TTC549 (cell line): ENCODE data around the gene CRACR2A.

Experiments used
- FAIRE-seq: peaks from 2 replicates; lab custom pipeline; 2012; peaks lifted over from hg19 to GRCh38; lab: Jason Lieb, UNC

The CRACR2A gene

DNA sequence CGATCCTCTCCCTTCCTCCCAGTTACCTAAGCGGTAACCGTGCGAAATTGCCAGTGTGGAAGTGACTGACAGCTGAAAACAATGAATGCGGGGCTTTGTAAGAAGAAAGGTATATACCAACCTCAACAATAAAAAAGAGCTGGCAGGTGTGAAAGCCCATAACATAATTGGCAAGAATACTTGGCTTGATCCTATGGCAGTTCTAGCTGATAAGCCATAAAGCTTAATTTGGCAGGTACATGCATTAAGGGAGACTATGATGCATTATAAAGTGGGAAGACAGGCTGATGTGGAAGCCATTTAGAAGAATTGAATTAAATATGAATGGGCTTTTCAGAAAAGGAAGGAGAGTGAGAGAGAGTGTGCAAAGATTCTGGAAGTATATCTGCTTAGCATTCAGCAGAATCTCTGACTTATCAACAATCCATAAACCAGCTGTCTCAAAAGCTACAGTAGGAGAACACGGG, 71.3 kb downstream of the CRACR2A start:
- FAIRE-seq = no peak

DNA sequence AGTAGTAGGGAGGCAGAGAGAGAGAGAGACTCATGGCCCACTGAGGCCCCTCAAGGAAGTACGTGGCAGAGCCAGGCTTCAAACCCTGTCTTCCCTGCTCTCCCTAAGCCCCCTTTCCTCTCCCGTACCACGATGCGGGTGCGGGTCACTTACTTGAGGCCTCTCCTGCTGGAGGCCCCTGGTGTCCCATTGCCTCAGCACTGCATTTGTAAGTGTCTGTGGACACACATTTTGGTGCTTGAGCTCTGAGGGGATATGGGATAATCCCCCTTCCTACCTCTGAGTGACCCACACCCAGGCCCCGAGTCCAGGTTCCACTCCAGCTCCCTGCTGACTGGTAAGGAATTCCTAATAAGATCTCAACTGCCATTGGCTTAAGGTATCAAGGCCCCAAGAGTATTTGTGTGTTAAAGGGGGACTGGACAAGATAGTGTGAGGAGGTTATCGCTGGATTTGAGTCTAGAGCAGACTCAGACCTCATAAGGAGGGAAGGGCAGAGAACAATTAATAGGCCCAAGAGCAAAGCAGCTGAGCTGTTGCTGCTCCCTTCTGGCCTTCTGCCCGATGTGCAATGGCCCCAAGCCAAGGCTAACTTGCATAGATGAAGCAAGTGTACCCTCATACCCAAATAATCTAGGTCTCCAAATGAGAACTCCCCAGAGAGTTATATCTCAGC, 71.9 kb downstream of the CRACR2A start:
- FAIRE-seq = no peak

DNA sequence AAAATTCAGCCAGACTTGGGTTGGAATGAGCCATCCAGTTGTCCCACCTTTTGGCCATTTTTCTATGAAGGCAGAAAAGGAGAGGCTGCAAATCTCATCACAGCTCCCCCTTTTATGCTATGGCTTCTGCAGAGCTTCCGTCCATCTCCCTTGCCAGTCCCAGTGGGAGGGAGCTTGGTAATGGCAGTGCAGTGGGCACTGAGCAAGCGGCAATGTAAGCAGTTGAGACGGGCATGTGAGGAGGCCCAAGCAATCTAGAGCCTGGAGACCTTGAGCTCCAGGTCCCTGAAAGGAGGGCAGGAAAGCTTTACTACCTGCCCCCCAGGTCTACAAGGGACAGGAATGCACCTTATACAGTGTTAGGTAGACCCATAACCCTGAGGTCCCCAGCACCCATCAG, 73.1 kb downstream of the CRACR2A start:
- FAIRE-seq = no peak

DNA sequence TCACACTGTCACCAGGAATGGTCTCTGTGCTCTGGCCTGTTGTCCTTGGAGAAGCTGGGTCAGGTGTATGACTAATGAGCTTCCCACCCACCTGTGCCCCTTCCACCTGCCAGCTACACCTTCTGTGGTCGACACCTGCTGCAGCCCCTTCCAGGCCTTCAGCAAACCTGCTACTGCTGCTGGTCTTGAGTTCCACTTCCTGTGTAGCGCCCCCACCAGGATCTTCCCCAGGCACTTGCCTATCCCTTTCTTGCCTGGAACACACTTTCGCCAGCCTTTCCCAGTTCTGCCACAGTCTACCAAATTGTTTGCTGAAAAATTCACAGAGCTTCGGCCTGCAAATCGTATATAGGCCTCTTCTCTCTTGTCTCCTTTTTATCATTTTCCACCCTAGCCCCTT, 75.3 kb downstream of the CRACR2A start:
- no peak for FAIRE-seq

DNA sequence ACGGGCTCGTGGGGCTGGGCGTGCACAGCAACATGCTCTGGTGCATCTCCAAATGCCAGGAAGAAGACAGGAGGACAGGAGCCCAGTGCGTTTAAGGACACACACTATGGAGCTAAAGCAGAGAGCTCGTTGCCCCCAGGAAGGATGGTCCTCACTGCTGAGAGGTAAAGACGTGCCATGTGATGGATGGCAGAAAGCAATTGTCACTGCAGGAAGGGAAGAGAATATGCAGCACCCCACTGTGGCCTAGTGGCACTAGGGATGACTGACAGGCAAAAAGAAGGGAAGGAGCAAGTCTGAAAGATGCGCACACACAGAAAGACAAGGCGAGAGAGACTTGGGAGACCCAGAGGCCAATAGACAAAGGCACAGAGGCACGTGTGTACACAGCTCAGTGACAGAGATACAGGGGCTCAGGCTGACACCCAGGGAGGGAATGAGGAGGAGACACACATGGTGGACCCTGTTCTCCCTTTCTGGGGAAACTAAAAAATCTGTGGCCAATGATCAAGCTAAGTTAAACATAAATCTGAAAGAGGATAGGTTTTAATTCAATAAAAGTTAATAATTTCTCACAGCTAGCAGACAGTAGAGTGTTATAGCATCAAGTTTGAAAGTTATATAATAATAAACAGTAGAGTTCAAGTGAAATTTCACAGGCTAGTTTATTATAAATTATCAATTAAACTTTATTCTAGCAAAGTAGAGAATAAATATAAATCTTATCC, 78.8 kb downstream of the CRACR2A start:
- no peak for FAIRE-seq

DNA sequence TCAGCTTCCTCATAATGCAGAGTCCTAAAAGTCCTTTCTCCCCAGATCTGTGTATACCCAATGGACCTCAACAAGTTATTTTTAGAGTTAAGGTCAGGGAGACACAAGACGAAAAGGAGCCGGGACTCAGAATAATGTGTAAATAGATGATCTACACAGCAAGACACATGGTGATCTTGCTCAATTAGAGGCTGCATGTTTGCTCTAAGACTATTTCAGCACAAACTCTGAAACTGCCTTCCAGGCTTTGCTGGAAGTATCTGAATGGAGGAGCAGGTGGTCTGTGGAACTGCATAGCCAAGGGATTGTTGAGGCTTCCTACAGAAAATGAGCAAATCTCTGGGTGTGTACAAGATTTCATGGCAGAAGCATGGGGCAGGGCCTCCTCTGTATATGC, 80.8 kb downstream of the CRACR2A start:
- FAIRE-seq = no peak

DNA sequence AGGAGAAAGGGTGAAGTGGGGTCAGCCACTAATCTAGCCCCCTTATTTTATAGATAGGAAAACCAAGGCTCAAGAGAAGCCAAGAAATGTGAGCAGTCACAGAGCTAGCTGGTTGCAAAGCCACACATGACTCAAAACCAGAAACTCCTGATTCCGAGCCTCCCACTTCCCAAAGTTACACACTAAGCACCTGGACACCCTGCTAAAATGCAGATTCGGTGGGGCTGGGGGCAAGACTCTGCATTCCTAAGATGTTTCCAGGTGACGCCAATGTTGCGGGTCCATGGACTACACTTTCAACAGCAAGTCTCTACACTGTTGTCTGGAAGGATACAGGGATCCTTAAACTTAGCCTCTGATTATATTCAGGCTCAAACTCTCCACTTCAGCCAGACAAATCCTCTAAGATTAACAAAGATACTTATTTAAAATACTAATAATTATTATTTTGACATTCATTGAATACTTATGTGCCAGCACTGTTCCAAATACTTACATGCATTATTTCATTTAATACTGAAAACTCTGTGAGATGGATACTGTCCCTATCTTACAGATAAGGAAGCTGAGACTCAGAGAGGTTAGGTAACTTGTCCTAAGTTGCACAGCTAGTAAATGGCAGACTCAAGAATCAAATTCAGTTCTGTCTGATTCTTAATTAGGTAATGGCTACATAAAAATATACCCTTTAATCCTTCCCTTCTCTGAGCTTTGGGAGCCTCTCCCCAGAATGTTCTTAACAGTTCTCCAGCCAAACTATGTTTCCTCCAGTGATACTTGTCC, 81.4 kb downstream of the CRACR2A start:
- FAIRE-seq = no peak

DNA sequence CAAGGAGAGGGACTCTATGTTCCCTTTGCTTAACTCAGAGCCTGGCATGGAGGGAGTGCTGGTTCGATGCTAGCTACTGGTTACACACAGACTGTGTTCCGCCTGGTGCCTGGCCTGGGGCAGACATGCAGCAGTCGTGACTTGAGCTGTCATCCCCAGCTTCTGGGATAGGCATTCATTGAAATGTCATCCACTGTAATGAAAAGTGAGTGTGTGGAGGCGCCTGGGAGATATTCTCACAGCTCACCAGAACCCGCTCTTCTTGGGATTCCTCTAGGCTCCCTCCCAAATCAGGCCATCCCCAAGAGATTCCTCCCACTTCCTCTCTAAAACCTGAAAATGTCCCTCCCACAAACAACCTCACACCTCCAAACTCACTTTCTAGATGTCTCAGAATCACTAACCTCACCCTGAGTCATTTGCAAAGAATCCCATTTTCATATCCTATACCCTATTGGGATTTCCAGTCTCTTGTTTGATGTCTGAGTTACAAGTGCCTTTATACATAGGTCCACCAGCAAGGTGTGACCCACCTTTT, 82.8 kb downstream of the CRACR2A start:
- FAIRE-seq = no peak

DNA sequence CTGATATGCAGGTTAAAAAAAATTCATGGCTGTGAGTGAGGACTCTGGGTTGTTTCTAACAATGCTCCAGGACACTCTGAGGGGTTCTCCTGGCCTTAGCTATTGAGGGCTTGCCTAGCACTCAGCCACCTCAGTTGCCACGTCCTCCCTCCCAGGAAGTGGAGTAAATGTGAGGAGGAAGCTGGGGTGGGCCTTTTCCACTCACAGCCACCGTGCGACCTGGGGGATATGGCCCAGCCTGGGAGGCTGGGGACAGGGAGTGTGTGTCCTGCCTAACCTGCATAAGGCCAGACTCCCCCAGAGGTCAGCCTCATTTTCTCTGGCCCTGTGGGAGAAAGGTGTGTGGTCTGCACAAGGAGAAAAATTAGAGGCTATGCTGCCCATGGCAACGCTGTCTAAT, 83.3 kb downstream of the CRACR2A start:
- FAIRE-seq = no peak

DNA sequence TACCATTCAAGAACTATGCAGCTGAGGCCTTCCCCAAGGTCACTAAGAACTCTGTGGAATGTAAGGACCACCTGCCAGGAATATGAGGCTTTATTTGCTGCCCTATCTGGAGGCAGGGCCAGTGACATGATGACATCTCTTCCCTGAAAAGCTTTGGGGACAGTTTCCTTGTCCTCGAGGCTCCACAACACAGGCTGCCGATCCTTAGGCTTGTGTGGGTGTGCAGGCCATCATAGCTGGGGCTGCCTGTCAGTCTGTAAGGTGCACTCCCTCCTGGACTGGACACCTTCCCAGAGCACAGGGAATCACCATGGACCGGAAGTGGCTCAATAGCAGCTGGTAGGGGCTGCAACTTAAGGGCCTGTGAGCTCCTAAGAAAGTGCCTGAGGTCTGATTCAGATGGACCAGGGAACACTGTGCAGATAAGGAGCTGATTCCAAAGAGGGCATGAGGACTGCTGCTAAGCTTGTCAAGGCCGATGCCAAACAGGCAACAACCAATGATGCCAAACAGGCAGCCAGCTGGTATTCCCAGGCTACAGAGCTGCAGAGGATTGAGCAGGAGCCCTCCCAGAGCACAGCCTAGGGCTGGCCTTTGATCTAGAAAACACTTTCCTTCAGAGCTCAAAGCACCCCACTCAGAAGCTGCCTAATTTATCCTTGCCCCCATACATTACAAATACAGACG, 84.3 kb downstream of the CRACR2A start:
- no peak for FAIRE-seq

DNA sequence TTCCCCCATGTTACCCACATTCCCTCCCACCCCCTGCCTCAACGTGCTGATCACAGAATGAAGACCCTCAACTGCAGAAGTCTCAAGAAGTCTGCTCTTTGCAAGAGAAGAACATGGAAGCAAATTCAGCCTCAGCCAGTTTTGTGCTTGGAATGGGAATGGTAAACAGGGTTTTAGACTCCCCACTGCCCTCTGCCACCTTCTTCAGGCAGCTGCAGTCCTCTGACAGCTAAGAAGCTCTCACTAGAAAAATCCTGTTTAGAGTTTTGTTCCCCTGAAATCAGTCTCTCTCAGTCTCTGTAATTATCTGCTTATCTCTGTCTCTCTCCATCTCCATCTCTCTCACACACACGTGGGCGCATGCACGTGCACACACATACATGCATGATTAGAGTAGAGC, 85.4 kb downstream of the CRACR2A start:
- FAIRE-seq = no peak

DNA sequence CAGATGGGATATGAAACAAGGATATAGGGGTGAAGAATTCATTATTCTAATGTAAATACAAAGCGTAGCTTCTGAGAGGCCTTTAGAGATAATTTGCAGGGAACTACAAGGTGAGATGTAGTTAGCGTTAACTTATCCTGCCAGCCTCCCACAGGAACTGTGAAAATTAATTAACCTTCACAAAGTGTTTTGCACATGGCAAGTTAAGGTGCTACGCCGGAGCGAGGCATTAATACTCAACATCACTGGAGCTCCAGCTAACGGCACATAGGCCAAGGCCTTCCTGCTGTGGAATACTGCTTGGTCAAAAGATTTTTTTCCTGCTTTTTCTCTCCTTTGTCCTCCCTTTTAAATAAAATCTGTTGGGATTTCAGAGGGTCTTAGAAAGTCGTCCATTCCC, 86.5 kb downstream of the CRACR2A start:
- no peak for FAIRE-seq

DNA sequence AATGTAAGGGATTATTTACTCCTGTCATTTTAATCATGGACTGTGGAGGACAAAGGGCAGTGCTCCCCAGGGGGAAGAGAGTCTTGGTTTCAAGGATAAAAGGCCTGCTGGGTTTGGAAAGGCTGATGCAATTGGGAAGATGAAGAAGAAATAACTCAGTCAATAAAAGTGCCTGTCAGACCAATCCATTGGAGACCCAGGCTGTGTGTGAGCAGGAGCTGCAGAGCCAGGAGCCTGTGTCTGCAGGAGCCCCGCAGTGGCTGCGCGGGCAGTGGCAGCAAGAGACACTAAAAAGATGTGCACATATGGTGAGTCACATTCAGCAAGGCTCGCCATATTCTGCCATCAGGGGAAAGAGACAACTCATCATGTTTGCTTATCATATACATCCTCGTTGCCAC, 90.4 kb downstream of the CRACR2A start:
- FAIRE-seq = no peak

DNA sequence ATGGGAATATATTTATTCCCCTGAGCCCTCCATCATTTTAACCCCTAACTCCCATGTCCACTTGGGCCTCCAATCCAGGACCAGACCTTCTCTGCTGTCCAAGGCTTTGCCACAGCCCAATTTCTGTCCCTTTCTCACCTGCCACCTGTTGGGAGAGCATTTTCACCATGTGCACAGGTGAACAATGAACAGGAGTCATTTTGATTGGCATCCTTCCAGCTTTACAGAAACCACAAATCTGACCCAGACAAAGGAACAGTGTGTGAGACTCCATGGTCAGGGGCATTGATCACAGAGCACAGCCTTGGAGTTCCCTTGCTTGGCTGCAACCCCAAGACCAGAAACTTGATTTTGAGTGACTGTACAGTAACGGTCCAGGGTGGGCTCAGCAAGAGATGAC, 91.9 kb downstream of the CRACR2A start:
- no peak for FAIRE-seq

DNA sequence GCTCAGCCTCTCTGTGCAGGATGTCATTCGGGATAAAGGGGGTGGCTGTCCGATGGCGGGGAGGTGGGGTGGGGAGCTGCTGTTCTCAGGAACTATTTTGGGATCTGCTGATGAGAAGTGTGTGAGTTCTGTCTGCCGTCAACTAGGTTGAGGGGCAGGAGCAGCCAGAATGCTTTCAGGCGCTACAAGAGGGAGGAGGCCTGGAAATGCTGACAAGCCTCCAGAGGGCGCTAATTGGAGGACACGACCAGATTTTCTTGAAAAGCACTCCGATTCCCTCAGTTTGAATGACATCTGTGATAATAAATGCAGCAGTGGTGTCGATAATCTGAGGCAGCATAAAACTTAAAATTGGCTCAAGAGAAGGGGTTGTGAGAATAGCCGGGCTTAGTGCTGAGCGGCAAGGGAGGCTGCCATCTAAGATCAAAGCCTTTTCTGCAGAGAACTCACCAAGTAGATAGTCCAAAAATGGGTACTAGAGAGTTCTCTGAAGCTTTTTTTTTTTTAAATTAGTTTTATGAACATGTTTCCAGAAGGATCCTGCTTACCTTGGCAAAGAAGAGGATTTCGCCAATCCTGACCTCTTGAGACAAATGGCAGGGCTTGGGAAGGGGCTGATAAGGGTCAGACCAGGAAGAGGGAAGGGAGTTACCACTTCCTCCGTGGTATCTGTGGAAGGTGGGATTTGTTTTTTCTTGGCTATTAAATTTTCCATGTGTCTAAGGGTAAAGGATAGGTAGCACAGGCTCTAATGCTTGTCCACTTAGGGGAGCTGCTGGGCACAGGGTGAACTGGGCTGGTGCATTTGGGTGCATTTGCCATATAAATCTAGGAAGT, 94.4 kb downstream of the CRACR2A start:
- FAIRE-seq = no peak

DNA sequence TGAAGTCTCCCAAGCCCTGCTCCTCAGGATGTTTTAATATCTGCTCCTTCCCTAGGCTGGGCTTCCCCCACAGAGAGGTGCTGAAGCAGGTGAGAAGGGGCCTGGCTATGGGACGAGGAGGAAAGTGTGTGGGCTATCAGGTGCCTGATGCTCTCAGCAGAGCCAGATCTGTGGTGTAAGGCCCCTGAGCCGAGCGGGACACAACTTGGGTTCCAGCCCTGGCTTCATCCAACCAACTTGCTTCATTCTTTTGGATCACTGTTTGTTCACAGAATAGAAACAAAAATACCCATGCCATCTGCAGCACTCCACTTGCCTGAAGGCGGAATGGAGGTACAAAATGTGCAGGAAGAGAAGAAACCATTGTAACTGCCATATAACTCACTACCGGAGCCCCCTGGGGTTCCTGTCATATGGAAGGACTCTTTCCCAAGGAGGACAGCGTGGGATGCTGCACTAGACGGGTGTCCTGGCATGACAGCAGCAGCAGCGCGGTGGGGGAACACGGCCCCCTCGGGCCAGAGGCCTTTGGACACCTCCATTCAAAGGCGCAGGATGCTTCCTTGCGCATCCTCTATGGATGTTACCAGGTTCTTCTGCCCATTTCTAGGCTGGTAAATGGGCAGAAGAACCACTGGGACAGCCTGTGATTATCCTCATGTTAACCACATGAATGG, 95.8 kb downstream of the CRACR2A start:
- FAIRE-seq = no peak

DNA sequence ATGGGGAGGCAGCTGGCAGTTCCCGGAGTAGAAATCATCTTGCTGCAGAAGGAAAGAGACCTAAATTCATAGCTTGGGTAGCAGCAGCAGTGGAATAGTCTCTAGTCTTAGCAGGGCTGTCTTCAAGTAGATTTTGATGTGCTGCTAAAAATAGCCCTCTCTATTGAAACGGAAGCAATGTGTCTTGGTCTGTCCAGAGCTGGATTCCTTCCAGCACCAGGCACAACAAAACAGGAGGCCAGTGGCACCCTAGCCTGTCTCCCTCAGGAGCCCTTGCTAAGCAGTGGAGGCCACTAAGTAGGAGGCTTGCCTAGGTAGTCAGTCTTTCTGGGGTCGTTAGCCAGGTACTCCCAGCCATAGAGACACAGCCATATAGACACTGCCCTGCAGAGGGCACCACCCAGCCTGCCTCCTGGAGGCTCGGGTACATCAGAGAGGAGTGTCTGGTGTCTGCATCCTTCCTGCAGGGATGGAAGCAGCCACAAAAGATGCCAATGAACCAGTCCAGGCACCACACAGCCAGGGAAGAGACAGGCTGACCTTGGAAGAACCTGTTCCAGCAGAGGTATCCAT, 97.5 kb downstream of the CRACR2A start:
- no peak for FAIRE-seq

DNA sequence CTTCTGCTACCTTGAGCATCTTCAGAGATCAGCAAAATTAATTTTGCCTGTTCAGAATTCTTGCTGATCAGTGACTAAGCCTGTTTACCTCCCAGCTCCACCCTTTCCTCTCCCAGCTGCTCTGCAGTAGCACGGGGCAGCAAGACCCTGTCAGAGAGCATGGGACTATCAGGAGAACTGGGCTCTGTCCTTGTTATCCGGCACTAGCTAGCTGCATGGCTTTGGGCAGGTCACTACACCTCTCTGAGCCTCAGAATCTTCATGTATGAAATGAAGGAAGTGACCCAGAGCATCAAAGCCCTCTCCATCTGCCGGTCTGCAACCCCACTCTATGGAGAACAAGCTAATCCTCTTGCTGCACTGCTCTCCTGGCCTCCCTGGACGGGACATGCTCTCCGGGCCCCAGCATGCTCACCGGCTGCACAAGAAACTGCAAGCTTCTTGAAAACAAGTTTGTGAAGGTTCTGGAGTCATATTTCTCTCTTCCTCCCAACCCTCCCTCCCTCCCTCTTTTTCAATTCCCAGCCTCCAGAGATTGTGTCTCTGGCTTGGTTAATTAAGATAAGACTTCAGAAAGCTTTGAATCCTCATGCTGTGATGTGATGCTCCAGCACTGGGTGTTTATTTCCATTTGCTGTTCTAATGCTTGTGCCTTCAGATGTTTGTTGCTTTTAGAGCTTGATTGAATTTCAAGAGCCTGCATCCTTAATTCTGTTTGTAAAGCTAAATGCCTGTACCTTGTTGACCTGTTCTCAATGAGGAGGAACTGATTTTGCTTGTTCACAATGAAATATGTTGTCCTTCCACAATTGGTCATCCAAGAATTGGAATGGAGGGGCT, 101.1 kb downstream of the CRACR2A start:
- no peak for FAIRE-seq

DNA sequence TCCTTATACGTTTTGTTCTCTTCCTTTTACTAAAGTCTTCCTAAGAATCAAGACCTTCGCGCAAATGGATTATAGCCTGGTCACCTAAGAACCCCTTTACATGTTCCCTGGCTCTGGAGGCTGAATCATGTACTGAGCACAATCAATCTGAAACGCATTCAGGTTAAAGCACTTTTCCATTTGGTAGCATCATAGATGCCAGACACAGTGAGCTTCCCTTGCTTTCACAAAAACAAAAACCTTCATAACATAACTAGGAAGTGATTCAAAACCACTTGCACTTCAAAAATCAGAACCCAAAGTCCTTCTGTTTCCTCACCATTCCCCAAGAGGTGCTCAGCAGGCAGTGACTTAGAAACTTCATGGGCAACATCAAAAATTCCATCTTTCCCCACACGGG, 105.4 kb downstream of the CRACR2A start:
- FAIRE-seq = no peak
